ENCODE data around the gene RAP2A. TPM values are rescaled to one million over a fixed set of nuclear protein-coding genes. Genes with fewer than 3 reads are reported as not detected.

Gene RAP2A
- total RNA-seq, 2 donors from 2014 or later, result 13.3 to 13.6 TPM

- H3K9me3 ChIP-seq, result no peaks in the 10 kb centered on the region
- H3K4me3 ChIP-seq, result no peak overlapping the region
- H3K36me3 ChIP-seq, result peaks cover 17% of the 10 kb centered on the region
- H3K4me1 ChIP-seq, result peaks cover 0 to 18% of the 10 kb centered on the region in 2 donors
- H3K27ac ChIP-seq, result no peak overlapping the region
- no peak for TF ChIP-seq CTCF (IDR thresholded peaks at IDR 0.05)
- no peaks in the 10 kb centered on the region for H3K27me3 ChIP-seq
- DNase-seq (ENCODE audit: low spot score), result no peak
These were observed 46.5 kb upstream of the RAP2A start for GRCh38 chr13:97387485-97387839.

GRCh38 chr13:97387890-97388289, 46.1 kb upstream of the RAP2A start:
- Histone ChIP-seq H3K27ac (no peak overlapping the region), H3K9me3 (no peaks in the 10 kb centered on the region), H3K36me3 (peaks cover 17% of the 10 kb centered on the region), H3K4me1 (peaks cover 0 to 18% of the 10 kb centered on the region in 2 donors), H3K4me3 (no peak overlapping the region), H3K27me3 (no peaks in the 10 kb centered on the region)
- no peak for TF ChIP-seq CTCF (IDR thresholded peaks at IDR 0.05)
- no peak for DNase-seq (ENCODE audit: low spot score)

- Histone ChIP-seq H3K9me3 (no peaks in the 10 kb centered on the region), H3K27ac (no peak overlapping the region), H3K27me3 (no peaks in the 10 kb centered on the region), H3K4me1 (peaks cover 0 to 18% of the 10 kb centered on the region in 2 donors), H3K4me3 (no peak overlapping the region), H3K36me3 (peaks cover 17% of the 10 kb centered on the region)
- no peak for DNase-seq (ENCODE audit: low spot score)
- TF ChIP-seq CTCF (IDR thresholded peaks at IDR 0.05), result no peak
These were observed 45.6 kb upstream of the RAP2A start for GRCh38 chr13:97388373-97388772.

- Histone ChIP-seq H3K36me3 (peaks cover 17% of the 10 kb centered on the region), H3K9me3 (no peaks in the 10 kb centered on the region), H3K27ac (no peak overlapping the region), H3K4me3 (no peak overlapping the region), H3K27me3 (no peaks in the 10 kb centered on the region), H3K4me1 (peaks cover 0 to 3% of the 10 kb centered on the region in 2 donors)
- DNase-seq (ENCODE audit: low spot score), result no peak
- TF ChIP-seq CTCF (IDR thresholded peaks at IDR 0.05), result no peak
These were observed 42.9 kb upstream of the RAP2A start for GRCh38 chr13:97390941-97391600.

GRCh38 chr13:97392020-97392419, 41.9 kb upstream of the RAP2A start:
- H3K9me3 ChIP-seq, result no peaks in the 10 kb centered on the region
- H3K4me3 ChIP-seq, result no peak overlapping the region
- no peak for DNase-seq (ENCODE audit: low spot score)
- no peaks in the 10 kb centered on the region for H3K27me3 ChIP-seq
- H3K36me3 ChIP-seq, result peaks cover 15% of the 10 kb centered on the region
- TF ChIP-seq CTCF (IDR thresholded peaks at IDR 0.05), result no peak
- H3K27ac ChIP-seq, result no peak overlapping the region
- no peaks in the 10 kb centered on the region for H3K4me1 ChIP-seq

- H3K36me3 ChIP-seq, result peaks cover 11% of the 10 kb centered on the region
- no peak overlapping the region for H3K27ac ChIP-seq
These were observed 39.4 kb upstream of the RAP2A start for GRCh38 chr13:97394542-97394941.

More at GRCh38 chr13:97394542-97394941, 39.4 kb upstream of the RAP2A start:
- no peak overlapping the region for H3K4me3 ChIP-seq
- H3K27me3 ChIP-seq, result no peaks in the 10 kb centered on the region
- DNase-seq (ENCODE audit: low spot score), result no peak
- no peaks in the 10 kb centered on the region for H3K4me1 ChIP-seq
- TF ChIP-seq CTCF (IDR thresholded peaks at IDR 0.05), result no peak
- no peaks in the 10 kb centered on the region for H3K9me3 ChIP-seq
